Measurements from ENCODE around the gene RFTN2. TPM values are rescaled to one million over a fixed set of nuclear protein-coding genes. Genes with fewer than 3 reads are reported as not detected.

Gene RFTN2
- total and polyA plus RNA-seq, 2 of the 13 experiments (the other 11 are each of a cell fraction or from before 2014, with no cell fraction given): not detected

DNA sequence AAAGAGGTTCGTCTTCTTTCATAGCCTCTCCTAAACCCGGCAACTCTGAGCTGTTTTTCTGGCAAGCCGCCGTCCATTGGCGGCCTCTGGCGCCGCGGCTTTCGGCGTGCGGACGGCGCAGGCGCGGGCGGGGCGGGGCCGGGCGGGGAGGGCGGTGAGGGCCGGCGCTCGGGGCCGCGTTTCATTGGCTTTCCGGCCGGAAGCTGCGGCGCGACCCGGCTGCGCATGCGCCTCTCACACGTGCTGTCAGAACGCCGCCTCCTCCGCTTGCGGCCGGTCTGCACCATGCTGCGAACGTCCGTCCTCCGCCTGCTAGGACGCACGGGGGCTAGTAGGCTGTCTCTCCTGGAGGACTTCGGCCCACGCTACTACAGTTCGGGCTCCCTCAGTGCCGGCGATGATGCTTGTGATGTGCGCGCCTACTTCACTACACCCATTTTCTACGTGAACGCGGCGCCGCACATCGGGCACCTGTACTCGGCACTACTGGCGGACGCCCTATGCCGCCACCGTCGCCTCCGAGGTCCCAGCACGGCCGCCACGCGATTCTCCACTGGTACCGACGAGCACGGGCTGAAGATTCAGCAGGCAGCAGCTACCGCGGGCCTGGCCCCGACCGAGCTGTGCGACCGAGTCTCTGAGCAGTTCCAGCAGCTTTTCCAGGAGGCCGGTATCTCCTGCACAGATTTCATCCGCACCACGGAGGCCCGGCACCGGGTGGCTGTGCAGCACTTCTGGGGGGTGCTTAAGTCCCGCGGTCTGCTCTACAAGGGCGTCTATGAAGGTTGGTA is 29.9 kb upstream of the RFTN2 start, which contains the start of gene MARS2 (continued):
- TF ChIP-seq, protein P1, sequence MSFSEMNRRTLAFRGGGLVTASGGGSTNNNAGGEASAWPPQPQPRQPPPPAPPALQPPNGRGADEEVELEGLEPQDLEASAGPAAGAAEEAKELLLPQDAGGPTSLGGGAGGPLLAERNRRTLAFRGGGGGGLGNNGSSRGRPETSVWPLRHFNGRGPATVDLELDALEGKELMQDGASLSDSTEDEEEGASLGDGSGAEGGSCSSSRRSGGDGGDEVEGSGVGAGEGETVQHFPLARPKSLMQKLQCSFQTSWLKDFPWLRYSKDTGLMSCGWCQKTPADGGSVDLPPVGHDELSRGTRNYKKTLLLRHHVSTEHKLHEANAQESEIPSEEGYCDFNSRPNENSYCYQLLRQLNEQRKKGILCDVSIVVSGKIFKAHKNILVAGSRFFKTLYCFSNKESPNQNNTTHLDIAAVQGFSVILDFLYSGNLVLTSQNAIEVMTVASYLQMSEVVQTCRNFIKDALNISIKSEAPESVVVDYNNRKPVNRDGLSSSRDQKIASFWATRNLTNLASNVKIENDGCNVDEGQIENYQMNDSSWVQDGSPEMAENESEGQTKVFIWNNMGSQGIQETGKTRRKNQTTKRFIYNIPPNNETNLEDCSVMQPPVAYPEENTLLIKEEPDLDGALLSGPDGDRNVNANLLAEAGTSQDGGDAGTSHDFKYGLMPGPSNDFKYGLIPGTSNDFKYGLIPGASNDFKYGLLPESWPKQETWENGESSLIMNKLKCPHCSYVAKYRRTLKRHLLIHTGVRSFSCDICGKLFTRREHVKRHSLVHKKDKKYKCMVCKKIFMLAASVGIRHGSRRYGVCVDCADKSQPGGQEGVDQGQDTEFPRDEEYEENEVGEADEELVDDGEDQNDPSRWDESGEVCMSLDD (CRISPR knock-in tag; IDR thresholded peaks at IDR 0.05; ENCODE audit: borderline replicate concordance): no peak
- TF ChIP-seq, protein P2, sequence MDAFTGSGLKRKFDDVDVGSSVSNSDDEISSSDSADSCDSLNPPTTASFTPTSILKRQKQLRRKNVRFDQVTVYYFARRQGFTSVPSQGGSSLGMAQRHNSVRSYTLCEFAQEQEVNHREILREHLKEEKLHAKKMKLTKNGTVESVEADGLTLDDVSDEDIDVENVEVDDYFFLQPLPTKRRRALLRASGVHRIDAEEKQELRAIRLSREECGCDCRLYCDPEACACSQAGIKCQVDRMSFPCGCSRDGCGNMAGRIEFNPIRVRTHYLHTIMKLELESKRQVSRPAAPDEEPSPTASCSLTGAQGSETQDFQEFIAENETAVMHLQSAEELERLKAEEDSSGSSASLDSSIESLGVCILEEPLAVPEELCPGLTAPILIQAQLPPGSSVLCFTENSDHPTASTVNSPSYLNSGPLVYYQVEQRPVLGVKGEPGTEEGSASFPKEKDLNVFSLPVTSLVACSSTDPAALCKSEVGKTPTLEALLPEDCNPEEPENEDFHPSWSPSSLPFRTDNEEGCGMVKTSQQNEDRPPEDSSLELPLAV (CRISPR knock-in tag; conservative IDR thresholded peaks at IDR 0.05; ENCODE audit: low read depth): no peak
- TF ChIP-seq KDM3A (CRISPR knock-in tag; IDR thresholded peaks at IDR 0.05; ENCODE audit: low read depth): peak; percentile 18; the same call in 1 of the 2 replicates
- peak; percentile 60; the same call in 1 of the 2 replicates for TF ChIP-seq CAMTA2 (CRISPR knock-in tag; IDR thresholded peaks at IDR 0.05; ENCODE audit: borderline replicate concordance)
- peak; percentile 83 for TF ChIP-seq ZBTB38 (CRISPR knock-in tag; IDR thresholded peaks at IDR 0.05)
- TF ChIP-seq, protein P3, sequence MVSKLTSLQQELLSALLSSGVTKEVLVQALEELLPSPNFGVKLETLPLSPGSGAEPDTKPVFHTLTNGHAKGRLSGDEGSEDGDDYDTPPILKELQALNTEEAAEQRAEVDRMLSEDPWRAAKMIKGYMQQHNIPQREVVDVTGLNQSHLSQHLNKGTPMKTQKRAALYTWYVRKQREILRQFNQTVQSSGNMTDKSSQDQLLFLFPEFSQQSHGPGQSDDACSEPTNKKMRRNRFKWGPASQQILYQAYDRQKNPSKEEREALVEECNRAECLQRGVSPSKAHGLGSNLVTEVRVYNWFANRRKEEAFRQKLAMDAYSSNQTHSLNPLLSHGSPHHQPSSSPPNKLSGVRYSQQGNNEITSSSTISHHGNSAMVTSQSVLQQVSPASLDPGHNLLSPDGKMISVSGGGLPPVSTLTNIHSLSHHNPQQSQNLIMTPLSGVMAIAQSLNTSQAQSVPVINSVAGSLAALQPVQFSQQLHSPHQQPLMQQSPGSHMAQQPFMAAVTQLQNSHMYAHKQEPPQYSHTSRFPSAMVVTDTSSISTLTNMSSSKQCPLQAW (CRISPR knock-in tag; IDR thresholded peaks at IDR 0.05): peak; percentile 85
- no peak for TF ChIP-seq ZNF24 (IDR thresholded peaks at IDR 0.05)
- peak; percentile 66 for TF ChIP-seq SMAD3 (CRISPR knock-in tag; IDR thresholded peaks at IDR 0.05)
- no peak for TF ChIP-seq SRSF1 (optimal IDR thresholded peaks at IDR 0.05; ENCODE audit: low read depth, low read length)
- no peak for TF ChIP-seq PLRG1 (conservative IDR thresholded peaks at IDR 0.05)
- TF ChIP-seq ZNF17 (CRISPR knock-in tag; IDR thresholded peaks at IDR 0.05): no peak
- TF ChIP-seq ZNF160 (CRISPR knock-in tag; IDR thresholded peaks at IDR 0.05): no peak
- TF ChIP-seq, protein P4, sequence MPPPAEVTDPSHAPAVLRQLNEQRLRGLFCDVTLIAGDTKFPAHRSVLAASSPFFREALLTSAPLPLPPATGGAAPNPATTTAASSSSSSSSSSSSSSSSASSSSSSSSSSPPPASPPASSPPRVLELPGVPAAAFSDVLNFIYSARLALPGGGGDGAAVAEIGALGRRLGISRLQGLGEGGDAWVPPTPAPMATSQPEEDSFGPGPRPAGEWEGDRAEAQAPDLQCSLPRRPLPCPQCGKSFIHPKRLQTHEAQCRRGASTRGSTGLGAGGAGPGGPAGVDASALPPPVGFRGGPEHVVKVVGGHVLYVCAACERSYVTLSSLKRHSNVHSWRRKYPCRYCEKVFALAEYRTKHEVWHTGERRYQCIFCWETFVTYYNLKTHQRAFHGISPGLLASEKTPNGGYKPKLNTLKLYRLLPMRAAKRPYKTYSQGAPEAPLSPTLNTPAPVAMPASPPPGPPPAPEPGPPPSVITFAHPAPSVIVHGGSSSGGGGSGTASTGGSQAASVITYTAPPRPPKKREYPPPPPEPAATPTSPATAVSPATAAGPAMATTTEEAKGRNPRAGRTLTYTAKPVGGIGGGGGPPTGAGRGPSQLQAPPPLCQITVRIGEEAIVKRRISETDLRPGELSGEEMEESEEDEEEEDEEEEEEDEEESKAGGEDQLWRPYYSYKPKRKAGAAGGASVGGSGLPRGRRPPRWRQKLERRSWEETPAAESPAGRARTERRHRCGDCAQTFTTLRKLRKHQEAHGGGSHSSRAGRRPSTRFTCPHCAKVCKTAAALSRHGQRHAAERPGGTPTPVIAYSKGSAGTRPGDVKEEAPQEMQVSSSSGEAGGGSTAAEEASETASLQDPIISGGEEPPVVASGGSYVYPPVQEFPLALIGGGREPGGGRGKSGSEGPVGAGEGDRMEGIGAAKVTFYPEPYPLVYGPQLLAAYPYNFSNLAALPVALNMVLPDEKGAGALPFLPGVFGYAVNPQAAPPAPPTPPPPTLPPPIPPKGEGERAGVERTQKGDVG (CRISPR knock-in tag; IDR thresholded peaks at IDR 0.05; ENCODE audit: borderline replicate concordance): peak; percentile 82
- TF ChIP-seq LCORL (IDR thresholded peaks at IDR 0.05): no peak
- peak; percentile 74; the same call in 1 of the 2 replicates for TF ChIP-seq LCORL (CRISPR knock-in tag; IDR thresholded peaks at IDR 0.05)
- 0 out of 2 replicates have a peak, but pooled peaks have one; percentile 33 for TF ChIP-seq ZNF670 (CRISPR knock-in tag; IDR thresholded peaks at IDR 0.05; ENCODE audit: borderline replicate concordance)
- TF ChIP-seq, protein P5, sequence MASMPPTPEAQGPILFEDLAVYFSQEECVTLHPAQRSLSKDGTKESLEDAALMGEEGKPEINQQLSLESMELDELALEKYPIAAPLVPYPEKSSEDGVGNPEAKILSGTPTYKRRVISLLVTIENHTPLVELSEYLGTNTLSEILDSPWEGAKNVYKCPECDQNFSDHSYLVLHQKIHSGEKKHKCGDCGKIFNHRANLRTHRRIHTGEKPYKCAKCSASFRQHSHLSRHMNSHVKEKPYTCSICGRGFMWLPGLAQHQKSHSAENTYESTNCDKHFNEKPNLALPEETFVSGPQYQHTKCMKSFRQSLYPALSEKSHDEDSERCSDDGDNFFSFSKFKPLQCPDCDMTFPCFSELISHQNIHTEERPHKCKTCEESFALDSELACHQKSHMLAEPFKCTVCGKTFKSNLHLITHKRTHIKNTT (CRISPR knock-in tag; IDR thresholded peaks at IDR 0.05): no peak
- TF ChIP-seq RFX5 (IDR thresholded peaks at IDR 0.05; ENCODE audit: low read depth, low read length): no peak; the same call in 1 of the 2 replicates

Data from HepG2 (cell line).